Peyer's patch (tissue), 4 donors: Measurements from ENCODE around the gene PHKA1. TPM values are rescaled to one million over a fixed set of nuclear protein-coding genes. Genes with fewer than 3 reads are reported as not detected.
A peak's percentile ranks its signal among the peaks of the same experiment; 100 is the strongest.
"Not testable (repeated sequence)": the region's sequence is repeated elsewhere in the genome, so short reads cannot be mapped to it uniquely, and the experiment has no call there.

Experiments
- DNase-seq, 3 donors: peaks; one replicate each; pipeline ENCODE4 v3.0.0-alpha.2; 2017 to 2019
- H3K27ac ChIP-seq, 4 donors: fragments of 200-600 bp; sonication (generic); one replicate each; pipeline ENCODE4 v1.5.1; 2016 to 2019
- H3K27me3 ChIP-seq, 2 donors: fragments of 200-600 bp; sonication (generic); one replicate each; pipeline ENCODE4 v1.5.1; 2019
- H3K36me3 ChIP-seq, 3 donors: fragments of 200-600 bp; sonication (generic); one replicate each; pipeline ENCODE4 v1.5.1; 2016 to 2019
- H3K4me1 ChIP-seq, 4 donors: fragments of 200-600 bp; sonication (generic); one replicate each; pipeline ENCODE4 v1.5.1; 2016 to 2019
- H3K4me3 ChIP-seq, 4 donors: fragments of 200-600 bp; sonication (generic); 1 replicate in 3 of 4; 2 replicates in 1 of 4; pipeline ENCODE4 v1.5.1; 2016 to 2019; ENCODE audit warnings: mild to moderate bottlenecking in 1 of 4
- H3K9me3 ChIP-seq, 4 donors: fragments of 200-600 bp; sonication (generic); one replicate each; pipeline ENCODE4 v1.5.1; 2016 to 2019; ENCODE audit warnings: mild to moderate bottlenecking in 1 of 4
- POLR2A ChIP-seq, 2 donors: fragments of 450-650 bp; IDR thresholded peaks; one replicate each; pipeline ENCODE4 v1.5.1; 2017; ENCODE audit warnings: antibody characterized with exemption in 2 of 2, mild to moderate bottlenecking in 2 of 2, moderate library complexity in 2 of 2
- total RNA-seq, 4 donors: library from RNA; depleted of rRNA; stranded (reverse); fragments of >200 nt; gene quantifications; one replicate each; pipeline ENCODE4 v1.1.0, GENCODE V29; 2016
- TF ChIP-seq, protein P1 (sequence below), 6 experiments: fragments of 450-650 bp in 4 of 6; fragments of 200-600 bp in 2 of 6; sonication (generic) in 1 of 6; IDR thresholded peaks; one replicate each; pipeline ENCODE4 v1.5.1; 2017 to 2019; ENCODE audit warnings: antibody characterized with exemption in 6 of 6, mild to moderate bottlenecking in 3 of 6, moderate library complexity in 1 of 6

PHKA1 gene
- 1 to 10 TPM; 2.5 to 6.3 (median 4.4) TPM for total RNA-seq

DNA sequence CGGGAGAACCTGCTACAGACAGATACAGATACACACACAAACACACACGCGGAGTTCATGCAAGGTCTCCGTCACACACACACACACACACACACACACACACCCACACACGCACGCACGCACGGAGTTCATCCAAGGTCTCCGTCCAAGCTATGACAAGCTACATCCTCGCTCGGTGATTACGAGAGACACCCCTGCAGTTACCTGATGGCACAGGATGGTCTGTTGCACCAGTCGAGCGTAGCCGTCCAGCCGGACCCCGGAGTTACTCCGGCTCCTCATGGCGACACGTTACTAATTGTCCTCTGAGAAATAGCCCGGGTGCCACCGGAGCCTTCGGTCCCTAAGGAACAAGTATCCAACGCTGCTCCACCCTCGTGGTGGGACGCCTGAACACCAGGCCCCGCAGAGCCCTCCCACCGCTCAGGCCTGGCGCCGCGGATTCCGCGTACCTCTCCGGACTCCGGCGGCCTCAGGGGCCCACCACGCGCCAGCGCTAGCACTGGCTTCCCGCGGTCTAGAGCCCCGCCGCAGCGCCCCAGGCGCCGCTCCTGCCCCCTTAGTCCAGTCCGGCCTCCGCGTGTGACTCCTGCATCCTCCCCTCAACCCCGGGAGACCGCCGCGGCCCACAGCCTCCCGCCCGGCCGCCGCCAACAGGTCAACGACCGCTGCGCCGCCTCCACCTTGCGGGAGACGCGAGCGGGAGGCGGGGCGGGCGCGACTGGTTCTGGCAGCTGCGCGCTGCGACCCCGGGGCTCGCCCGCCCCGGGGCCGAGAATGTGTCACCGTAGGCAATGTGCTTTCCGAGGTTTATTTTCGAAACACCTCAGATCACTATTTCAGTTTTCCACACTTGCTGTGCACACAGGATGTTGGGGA, at the start of gene PHKA1:
Gene PHKA1 (minus strand): TSS at position 708 of the 879 bp plus-strand sequence. CDS start 426 bp downstream, at position 282.
- H3K27me3 ChIP-seq, H3K9me3 ChIP-seq, H3K4me1 ChIP-seq, H3K36me3 ChIP-seq: not testable (repeated sequence)
- Histone ChIP-seq H3K27ac (peak within 1 kb of the TSS in 3 of 4 donors; percentile 22 to 69 (median 43)), H3K4me3 (peak within 1 kb of the TSS; percentile 22 to 57 (median 42))
- DNase-seq, result peak in 2 of 3 donors; percentile 48 to 58

DNA sequence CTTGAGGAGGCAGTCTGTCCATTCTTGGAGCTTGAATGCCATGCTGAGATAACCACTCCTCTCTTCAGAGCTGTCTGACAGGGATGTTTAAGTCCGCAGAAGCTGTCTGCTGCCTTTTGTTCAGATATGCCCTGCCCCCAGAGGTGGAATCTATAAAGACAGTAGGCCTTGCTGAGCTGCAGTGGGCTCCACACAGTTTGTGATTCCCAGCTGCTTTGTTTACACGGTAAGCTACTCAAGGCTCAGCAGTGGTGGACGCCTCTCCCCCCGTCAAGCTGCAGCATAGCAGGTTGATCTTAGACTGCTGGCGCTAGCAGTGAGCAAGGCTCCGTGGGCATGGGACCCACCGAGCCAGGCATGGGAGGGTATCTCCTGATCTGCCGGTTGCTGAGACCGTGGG, 46.3 kb upstream of the PHKA1 start:
- not testable (repeated sequence) for DNase-seq, H3K27me3 ChIP-seq, H3K4me1 ChIP-seq, H3K4me3 ChIP-seq, H3K9me3 ChIP-seq, H3K27ac ChIP-seq, H3K36me3 ChIP-seq

DNA sequence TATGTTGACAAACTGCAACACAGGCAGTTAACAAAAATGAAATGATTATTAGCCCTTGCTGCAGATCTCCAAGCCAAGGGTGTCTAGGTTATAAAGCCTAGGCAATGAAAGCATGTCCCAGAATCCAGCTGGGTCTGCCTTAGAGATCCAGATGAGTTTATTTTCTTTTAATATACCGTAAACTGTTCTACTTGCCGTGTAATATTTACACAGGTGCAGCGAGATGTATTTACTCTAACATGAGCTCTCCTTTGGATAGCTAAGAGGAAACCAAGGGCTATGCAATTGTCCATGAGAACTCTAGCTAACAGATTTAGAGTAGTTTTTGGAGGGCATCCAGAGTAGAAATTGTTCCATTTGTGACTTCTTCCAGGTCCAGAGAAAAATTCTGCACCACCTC, 34.4 kb upstream of the PHKA1 start:
- not testable (repeated sequence) for H3K27me3 ChIP-seq, H3K27ac ChIP-seq, H3K36me3 ChIP-seq, H3K9me3 ChIP-seq, H3K4me1 ChIP-seq, H3K4me3 ChIP-seq, DNase-seq

GRCh38 chrX:72745546-72745945, 31.4 kb upstream of the PHKA1 start:
- not testable (repeated sequence) for DNase-seq, H3K9me3 ChIP-seq, H3K27ac ChIP-seq, H3K4me1 ChIP-seq, H3K27me3 ChIP-seq, H3K4me3 ChIP-seq, H3K36me3 ChIP-seq

- Histone ChIP-seq H3K9me3 (no peaks in the 10 kb centered on the region), H3K36me3 (no peaks in the 10 kb centered on the region), H3K4me3 (no peak overlapping the region), H3K27me3 (no peaks in the 10 kb centered on the region), H3K4me1 (no peaks in the 10 kb centered on the region), H3K27ac (no peak overlapping the region)
- no peak for DNase-seq
- TF ChIP-seq POLR2A (IDR thresholded peaks at IDR 0.05), result no peak
- TF ChIP-seq, protein P1, sequence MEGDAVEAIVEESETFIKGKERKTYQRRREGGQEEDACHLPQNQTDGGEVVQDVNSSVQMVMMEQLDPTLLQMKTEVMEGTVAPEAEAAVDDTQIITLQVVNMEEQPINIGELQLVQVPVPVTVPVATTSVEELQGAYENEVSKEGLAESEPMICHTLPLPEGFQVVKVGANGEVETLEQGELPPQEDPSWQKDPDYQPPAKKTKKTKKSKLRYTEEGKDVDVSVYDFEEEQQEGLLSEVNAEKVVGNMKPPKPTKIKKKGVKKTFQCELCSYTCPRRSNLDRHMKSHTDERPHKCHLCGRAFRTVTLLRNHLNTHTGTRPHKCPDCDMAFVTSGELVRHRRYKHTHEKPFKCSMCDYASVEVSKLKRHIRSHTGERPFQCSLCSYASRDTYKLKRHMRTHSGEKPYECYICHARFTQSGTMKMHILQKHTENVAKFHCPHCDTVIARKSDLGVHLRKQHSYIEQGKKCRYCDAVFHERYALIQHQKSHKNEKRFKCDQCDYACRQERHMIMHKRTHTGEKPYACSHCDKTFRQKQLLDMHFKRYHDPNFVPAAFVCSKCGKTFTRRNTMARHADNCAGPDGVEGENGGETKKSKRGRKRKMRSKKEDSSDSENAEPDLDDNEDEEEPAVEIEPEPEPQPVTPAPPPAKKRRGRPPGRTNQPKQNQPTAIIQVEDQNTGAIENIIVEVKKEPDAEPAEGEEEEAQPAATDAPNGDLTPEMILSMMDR (IDR thresholded peaks at IDR 0.05), result no peak
These were observed 21.5 kb upstream of the PHKA1 start for GRCh38 chrX:72735561-72735960.

GRCh38 chrX:72733636-72734035, 19.5 kb upstream of the PHKA1 start:
- H3K36me3 ChIP-seq, DNase-seq, H3K27ac ChIP-seq, H3K4me3 ChIP-seq, H3K4me1 ChIP-seq, H3K27me3 ChIP-seq, H3K9me3 ChIP-seq: not testable (repeated sequence)

DNA sequence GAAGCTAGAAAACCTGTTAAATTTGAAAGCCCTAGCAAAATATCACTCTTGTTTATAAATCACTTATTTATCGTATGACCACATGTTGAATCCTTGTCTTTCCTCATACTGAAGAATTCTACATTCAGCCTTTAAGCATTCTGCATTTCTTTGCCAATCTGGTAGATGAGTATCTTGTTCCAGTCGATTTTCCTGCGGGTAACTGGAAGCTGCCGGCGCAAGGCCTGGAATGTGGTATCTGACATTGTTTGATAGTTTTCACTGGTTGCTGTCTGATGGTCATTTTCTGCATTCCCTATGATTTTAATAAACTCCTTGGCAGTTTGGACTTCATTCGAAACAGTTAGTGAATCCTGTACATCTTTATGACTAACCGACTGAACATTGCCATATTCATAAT, 13.7 kb upstream of the PHKA1 start:
- Histone ChIP-seq H3K4me1 (no peaks in the 10 kb centered on the region), H3K4me3 (no peak overlapping the region), H3K9me3 (no peaks in the 10 kb centered on the region), H3K27me3 (no peaks in the 10 kb centered on the region), H3K36me3 (no peaks in the 10 kb centered on the region), H3K27ac (no peak overlapping the region)
- DNase-seq, result no peak
- TF ChIP-seq POLR2A (IDR thresholded peaks at IDR 0.05), result no peak
- TF ChIP-seq, protein P1 (IDR thresholded peaks at IDR 0.05), result no peak

DNA sequence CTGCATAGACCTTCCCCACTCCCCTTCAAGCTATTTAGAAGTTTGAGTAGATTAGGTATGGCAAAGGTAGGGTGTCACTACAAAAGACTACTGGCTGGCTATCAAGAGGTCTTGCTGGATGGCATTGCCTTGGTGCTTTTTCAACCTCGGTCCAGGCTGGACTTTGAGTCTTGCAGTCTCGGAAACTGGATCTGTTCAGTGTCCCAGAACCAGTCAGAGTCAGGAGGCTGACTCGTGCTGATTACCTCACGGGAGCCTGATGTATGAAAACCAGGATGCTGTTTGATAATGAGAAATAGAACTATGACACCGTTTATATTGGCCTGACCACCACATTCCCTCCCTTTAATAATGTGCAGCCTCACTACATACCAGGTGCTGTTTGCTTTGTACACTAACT, 2.7 kb upstream of the PHKA1 start:
- Histone ChIP-seq H3K4me1 (no peaks in the 10 kb centered on the region), H3K36me3 (no peaks in the 10 kb centered on the region), H3K4me3 (no peak overlapping the region), H3K27ac (no peak overlapping the region), H3K27me3 (no peaks in the 10 kb centered on the region), H3K9me3 (no peaks in the 10 kb centered on the region)
- DNase-seq, result no peak
- TF ChIP-seq POLR2A (IDR thresholded peaks at IDR 0.05), result no peak

DNA sequence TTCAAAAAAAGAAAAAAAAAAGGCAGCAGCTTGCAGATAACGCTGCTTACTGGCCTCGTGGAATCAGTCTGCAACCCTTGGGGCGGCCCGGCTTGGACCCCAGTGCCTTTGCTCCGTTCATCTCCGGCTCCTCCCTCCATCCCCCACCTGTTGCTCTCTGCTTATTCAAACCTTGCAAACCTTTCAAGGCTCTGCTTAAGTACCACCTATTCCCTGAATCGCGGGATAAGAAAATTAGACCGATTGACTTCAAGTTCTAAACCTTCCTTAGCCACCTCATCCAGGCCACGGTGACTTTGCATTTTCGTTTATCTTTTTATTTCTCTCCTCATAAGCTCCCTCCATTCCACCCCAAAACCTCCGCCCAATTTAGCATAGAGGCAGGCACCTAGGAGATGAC, 1.4 kb upstream of the PHKA1 start:
- no peak for DNase-seq
- Histone ChIP-seq H3K4me1 (no peaks in the 10 kb centered on the region), H3K27me3 (no peaks in the 10 kb centered on the region), H3K4me3 (no peak overlapping the region), H3K36me3 (no peaks in the 10 kb centered on the region), H3K27ac (no peak overlapping the region), H3K9me3 (no peaks in the 10 kb centered on the region)
- TF ChIP-seq POLR2A (IDR thresholded peaks at IDR 0.05), result no peak
